Neutrophil (primary cell): ENCODE data around the gene FAM8A1.
A peak's percentile ranks its signal among the peaks of the same experiment; 100 is the strongest.

Experiments used
- H3K27ac ChIP-seq: fragments of 200-600 bp; sonication (generic); 2 replicates; pipeline ENCODE4 v1.5.1; 2016; ENCODE audit warnings: mild to moderate bottlenecking, moderate library complexity
- H3K27me3 ChIP-seq: fragments of 200-600 bp; sonication (generic); 2 replicates; pipeline ENCODE4 v1.6.0; 2016; ENCODE audit warnings: mild to moderate bottlenecking
- H3K36me3 ChIP-seq: fragments of 200-600 bp; sonication (generic); 2 replicates; pipeline ENCODE4 v1.5.1; 2017
- H3K4me1 ChIP-seq, 2 experiments: fragments of 200-600 bp in 1 of 2; sonication (generic) in 1 of 2; 1 replicate in 1 of 2; 2 replicates in 1 of 2; pipeline versions ENCODE4 v1.5.1 to v1.6.1; 2013 to 2016; ENCODE audit warnings: low read depth in 1 of 2, low read length in 1 of 2, mild to moderate bottlenecking in 1 of 2, moderate library complexity in 1 of 2; ENCODE audit not compliant: control insufficient read depth in 1 of 2, insufficient read depth in 1 of 2
- H3K4me3 ChIP-seq, 2 experiments: fragments of 200-600 bp in 1 of 2; sonication (generic) in 1 of 2; 1 replicate in 1 of 2; 2 replicates in 1 of 2; pipeline ENCODE4 v1.5.1; 2013 to 2016; ENCODE audit warnings: low read depth in 1 of 2, low read length in 1 of 2, mild to moderate bottlenecking in 1 of 2, moderate library complexity in 1 of 2
- H3K9me3 ChIP-seq: fragments of 200-600 bp; sonication (generic); 2 replicates; pipeline ENCODE4 v1.5.1; 2016
- TF ChIP-seq, protein P1 (sequence below): fragments of 200-600 bp; sonication (generic); IDR thresholded peaks from 2 replicates; pipeline ENCODE4 v1.5.1; 2016; ENCODE audit warnings: antibody characterized with exemption

FAM8A1 gene

DNA sequence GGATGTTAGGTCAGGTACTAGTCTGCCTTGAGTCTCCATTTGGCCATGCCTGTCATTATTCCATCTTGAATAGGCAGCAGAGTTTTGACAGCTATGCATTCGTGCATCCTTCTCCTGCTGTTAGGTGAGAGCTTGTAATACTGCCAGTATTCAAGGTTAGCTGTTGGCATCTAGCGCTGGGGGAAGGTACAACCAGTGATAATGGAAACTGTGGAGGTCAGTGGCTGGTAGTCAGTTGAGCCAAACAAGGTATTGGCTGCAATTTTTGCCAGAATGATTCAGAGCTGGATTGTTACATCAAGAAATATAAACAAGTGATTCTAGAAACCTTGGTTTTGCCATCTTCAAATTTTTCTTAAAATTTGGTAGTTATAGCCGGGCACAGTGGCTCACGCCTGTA lies 6.5 kb downstream of the FAM8A1 start:
- Histone ChIP-seq H3K4me3 (no peak overlapping the region), H3K27me3 (no peaks in the 10 kb centered on the region), H3K27ac (peak overlapping the region; percentile 1)

DNA sequence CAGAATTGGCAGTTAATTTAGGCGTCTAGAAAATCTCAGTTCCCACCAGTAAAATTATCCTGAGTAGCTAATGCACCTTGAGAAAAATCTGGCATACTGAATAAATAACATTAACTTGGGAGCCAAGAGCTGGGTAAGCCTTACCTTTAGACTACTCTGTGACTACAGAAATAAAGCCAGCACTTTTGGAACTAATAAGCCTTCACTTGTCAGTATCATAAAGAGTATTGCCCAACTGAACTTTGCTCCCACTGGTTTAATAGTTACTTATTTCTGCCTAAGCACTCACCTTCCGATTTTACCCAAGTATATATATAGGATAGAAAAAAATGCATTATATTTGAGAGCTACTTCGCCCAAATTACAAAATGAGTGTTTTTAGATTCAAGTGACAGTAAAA lies 10.7 kb downstream of the FAM8A1 start:
- Histone ChIP-seq H3K4me3 (no peak overlapping the region), H3K27me3 (no peaks in the 10 kb centered on the region), H3K27ac (peak overlapping the region; percentile 32)

More for the DNA sequence above, 6.5 kb downstream of the FAM8A1 start:
- H3K36me3 ChIP-seq = peaks cover 92% of the 10 kb centered on the region
- peaks cover 35 to 38% of the 10 kb centered on the region in 2 experiments for H3K4me1 ChIP-seq
- H3K9me3 ChIP-seq = no peaks in the 10 kb centered on the region
- TF ChIP-seq, protein P1, sequence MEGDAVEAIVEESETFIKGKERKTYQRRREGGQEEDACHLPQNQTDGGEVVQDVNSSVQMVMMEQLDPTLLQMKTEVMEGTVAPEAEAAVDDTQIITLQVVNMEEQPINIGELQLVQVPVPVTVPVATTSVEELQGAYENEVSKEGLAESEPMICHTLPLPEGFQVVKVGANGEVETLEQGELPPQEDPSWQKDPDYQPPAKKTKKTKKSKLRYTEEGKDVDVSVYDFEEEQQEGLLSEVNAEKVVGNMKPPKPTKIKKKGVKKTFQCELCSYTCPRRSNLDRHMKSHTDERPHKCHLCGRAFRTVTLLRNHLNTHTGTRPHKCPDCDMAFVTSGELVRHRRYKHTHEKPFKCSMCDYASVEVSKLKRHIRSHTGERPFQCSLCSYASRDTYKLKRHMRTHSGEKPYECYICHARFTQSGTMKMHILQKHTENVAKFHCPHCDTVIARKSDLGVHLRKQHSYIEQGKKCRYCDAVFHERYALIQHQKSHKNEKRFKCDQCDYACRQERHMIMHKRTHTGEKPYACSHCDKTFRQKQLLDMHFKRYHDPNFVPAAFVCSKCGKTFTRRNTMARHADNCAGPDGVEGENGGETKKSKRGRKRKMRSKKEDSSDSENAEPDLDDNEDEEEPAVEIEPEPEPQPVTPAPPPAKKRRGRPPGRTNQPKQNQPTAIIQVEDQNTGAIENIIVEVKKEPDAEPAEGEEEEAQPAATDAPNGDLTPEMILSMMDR = no peak

DNA sequence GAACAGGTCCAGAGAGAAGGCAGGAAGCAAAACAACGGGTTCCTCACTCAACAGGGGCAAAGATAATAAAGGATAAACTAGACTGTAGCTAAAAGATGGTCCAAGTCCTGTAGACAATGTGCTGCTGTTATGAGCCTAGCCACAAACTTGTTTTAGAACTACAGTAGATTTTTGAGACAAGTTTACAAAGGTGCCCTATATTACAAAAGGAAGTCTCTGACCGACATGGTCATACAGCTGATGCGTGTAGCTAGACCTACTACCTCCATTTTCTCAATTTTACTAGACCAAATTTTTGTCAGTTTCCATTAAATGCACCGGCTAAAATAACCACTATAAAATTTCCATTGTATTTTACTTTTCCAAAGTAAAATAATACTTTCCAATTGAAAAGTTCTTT lies 11.9 kb downstream of the FAM8A1 start:
- TF ChIP-seq, protein P1 = no peak
- H3K4me3 ChIP-seq = no peak overlapping the region
- H3K27ac ChIP-seq = peak overlapping the region; percentile 49
- peaks cover 87% of the 10 kb centered on the region for H3K36me3 ChIP-seq
- no peaks in the 10 kb centered on the region for H3K4me1 ChIP-seq
- no peaks in the 10 kb centered on the region for H3K27me3 ChIP-seq
- H3K9me3 ChIP-seq = no peaks in the 10 kb centered on the region

More for the DNA sequence above, 10.7 kb downstream of the FAM8A1 start:
- TF ChIP-seq, protein P1 = no peak
- H3K36me3 ChIP-seq = peaks cover 87% of the 10 kb centered on the region
- peaks cover 4 to 5% of the 10 kb centered on the region in 2 experiments for H3K4me1 ChIP-seq
- no peaks in the 10 kb centered on the region for H3K9me3 ChIP-seq

DNA sequence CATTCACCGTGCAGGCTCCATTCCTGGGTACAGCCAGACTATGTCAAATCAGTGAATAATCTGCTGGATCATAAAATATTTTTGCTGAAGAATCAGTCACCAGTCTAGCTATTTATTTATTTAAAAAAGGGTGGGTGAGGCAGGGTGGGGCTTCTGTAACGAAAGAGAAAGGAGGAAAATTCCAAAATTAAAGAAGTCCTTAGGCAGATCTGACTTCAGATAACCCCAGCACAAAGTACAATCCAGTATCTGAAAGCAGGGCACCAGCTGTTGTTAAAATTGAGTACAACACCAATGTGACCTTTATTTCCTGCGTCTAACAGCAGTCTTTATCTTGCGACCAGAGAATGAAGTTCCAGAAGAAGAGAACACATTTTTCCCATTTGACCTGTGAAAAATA lies 15.7 kb downstream of the FAM8A1 start:
- H3K4me1 ChIP-seq = no peaks in the 10 kb centered on the region
- TF ChIP-seq, protein P1 = no peak
- peaks cover 57% of the 10 kb centered on the region for H3K36me3 ChIP-seq
- H3K27ac ChIP-seq = no peak overlapping the region
- H3K4me3 ChIP-seq = no peak overlapping the region
- no peaks in the 10 kb centered on the region for H3K9me3 ChIP-seq
- H3K27me3 ChIP-seq = no peaks in the 10 kb centered on the region

DNA sequence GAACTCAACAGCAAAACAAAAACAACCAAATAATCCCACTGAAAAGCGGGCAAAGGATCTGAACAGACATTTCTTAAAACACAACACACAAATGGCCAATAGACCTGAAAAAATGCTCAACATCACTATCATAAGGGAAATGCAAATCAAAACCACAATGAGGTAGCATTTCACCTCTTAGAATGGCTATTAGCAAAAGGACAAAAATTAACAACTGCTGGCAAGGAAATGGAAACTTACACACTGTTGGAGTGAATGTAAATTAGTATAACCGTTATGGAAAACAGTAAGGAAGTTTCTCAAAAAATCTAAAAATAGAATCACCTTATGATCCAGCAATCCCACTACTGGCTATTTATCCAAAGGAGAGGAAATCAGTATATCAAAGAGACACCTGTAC lies 20.9 kb downstream of the FAM8A1 start:
- no peak overlapping the region for H3K27ac ChIP-seq
- no peak overlapping the region for H3K4me3 ChIP-seq
- no peaks in the 10 kb centered on the region for H3K9me3 ChIP-seq
- TF ChIP-seq, protein P1 = no peak
- H3K4me1 ChIP-seq = no peaks in the 10 kb centered on the region
- H3K27me3 ChIP-seq = no peaks in the 10 kb centered on the region
- peaks cover 51% of the 10 kb centered on the region for H3K36me3 ChIP-seq

DNA sequence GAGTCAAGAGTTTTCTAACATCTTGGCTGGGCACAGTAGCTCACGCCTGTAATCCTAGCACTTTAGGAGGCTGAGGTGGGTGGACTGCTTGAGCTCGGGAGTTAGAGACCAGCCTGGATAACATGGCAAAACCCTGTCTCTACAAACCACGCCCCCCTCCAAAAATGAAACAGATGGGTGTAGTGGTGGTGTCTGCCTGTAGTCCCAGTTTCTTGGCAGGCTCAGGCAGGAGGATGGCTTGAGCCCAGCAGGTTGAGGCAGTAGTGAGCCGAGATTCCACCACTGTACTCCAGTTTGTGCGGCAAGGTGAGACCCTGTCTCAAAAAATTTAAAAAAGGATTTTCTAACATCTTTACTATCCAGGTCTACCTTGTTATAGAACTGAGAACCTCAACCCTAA lies 22.0 kb downstream of the FAM8A1 start:
- no peak overlapping the region for H3K27ac ChIP-seq
- TF ChIP-seq, protein P1 = no peak
- no peaks in the 10 kb centered on the region for H3K9me3 ChIP-seq
- H3K27me3 ChIP-seq = no peaks in the 10 kb centered on the region
- H3K4me3 ChIP-seq = no peak overlapping the region
- H3K4me1 ChIP-seq = no peaks in the 10 kb centered on the region
- H3K36me3 ChIP-seq = peaks cover 52% of the 10 kb centered on the region
